GM19324 (cell line): ENCODE measurements around the gene PLA2R1.

ENCODE experiments used
- ATAC-seq: cut with Tn5 transposase; IDR thresholded peaks from one replicate; pipeline ENCODE4 v1.9.1; 2021; ENCODE audit warnings: mild to moderate bottlenecking, moderate library complexity; ENCODE audit not compliant: unreplicated experiment, low FRiP score

Gene PLA2R1

GRCh38 chr2:160062292-160063005 is at the start of gene PLA2R1:
TSS of gene PLA2R1 (minus strand) at chr2:160062615. CDS start at chr2:160062403, 212 bp downstream.
- ATAC-seq, result no peak

GRCh38 chr2:160110674-160111239 is 48.3 kb upstream of the PLA2R1 start:
- ATAC-seq, result no peak

- peak; percentile 69 for ATAC-seq
Measured at GRCh38 chr2:160109939-160110673, 47.7 kb upstream of the PLA2R1 start.

GRCh38 chr2:160109243-160109642 is 46.8 kb upstream of the PLA2R1 start:
- no peak for ATAC-seq

GRCh38 chr2:160108646-160109045 is 46.2 kb upstream of the PLA2R1 start:
- no peak for ATAC-seq

- ATAC-seq, result no peak
Measured at GRCh38 chr2:160105366-160105765, 43.0 kb upstream of the PLA2R1 start.

- no peak for ATAC-seq
Measured at GRCh38 chr2:160104115-160104514, 41.7 kb upstream of the PLA2R1 start.

- no peak for ATAC-seq
Measured at GRCh38 chr2:160097326-160097725, 34.9 kb upstream of the PLA2R1 start.

GRCh38 chr2:160096409-160096808 is 34.0 kb upstream of the PLA2R1 start:
- no peak for ATAC-seq

- ATAC-seq, result no peak
Measured at GRCh38 chr2:160092445-160092844, 30.0 kb upstream of the PLA2R1 start.

- no peak for ATAC-seq
Measured at GRCh38 chr2:160091381-160091780, 29.0 kb upstream of the PLA2R1 start.

- no peak for ATAC-seq
Measured at GRCh38 chr2:160087854-160088745, 25.7 kb upstream of the PLA2R1 start.

- no peak for ATAC-seq
Measured at GRCh38 chr2:160085662-160086061, 23.2 kb upstream of the PLA2R1 start.

GRCh38 chr2:160077912-160078810 is 15.7 kb upstream of the PLA2R1 start:
- no peak for ATAC-seq

- ATAC-seq, result peak; percentile 84
Measured at GRCh38 chr2:160076914-160077313, 14.5 kb upstream of the PLA2R1 start.

GRCh38 chr2:160076241-160076640 is 13.8 kb upstream of the PLA2R1 start:
- ATAC-seq, result no peak

GRCh38 chr2:160075171-160075570 is 12.8 kb upstream of the PLA2R1 start:
- ATAC-seq, result no peak

GRCh38 chr2:160073284-160073888 is 11.0 kb upstream of the PLA2R1 start:
- ATAC-seq, result no peak

GRCh38 chr2:160068906-160069305 is 6.5 kb upstream of the PLA2R1 start:
- no peak for ATAC-seq
